ENCODE measurements around the gene ASB15. TPM values are rescaled to one million over a fixed set of nuclear protein-coding genes. Genes with fewer than 3 reads are reported as not detected.

The ASB15 gene
- total and polyA plus RNA-seq, 2 donors (not counting 3 experiments of a cell fraction or from before 2014, with no cell fraction given): not detected

GRCh38 chr7:123604739-123605138 is 3.1 kb downstream of the ASB15 start:
- no peak overlapping the region for H2AFZ ChIP-seq (ENCODE audit: low read depth, low read length)

More at GRCh38 chr7:123604739-123605138, 3.1 kb downstream of the ASB15 start:
- H3K4me3 ChIP-seq (replicated peaks in 1 of 3; ENCODE audit: insufficient read depth in 1 of 3, low read depth in 1 of 3, low read length in 3 of 3): no peak overlapping the region
- no peak overlapping the region for H3K27ac ChIP-seq (ENCODE audit: insufficient read depth, low read depth, low read length)
- TF ChIP-seq POLR2AphosphoS5 (IDR thresholded peaks at IDR 0.05; ENCODE audit: insufficient read depth, low read depth, low read length) (no peak), MYC (IDR thresholded peaks at IDR 0.05; ENCODE audit: low read depth, low read length) (no peak), MAX (IDR thresholded peaks at IDR 0.05; ENCODE audit: insufficient read depth, insufficient read length) (no peak), FOS (IDR thresholded peaks at IDR 0.05; ENCODE audit: borderline replicate concordance, insufficient read depth, low read length) (no peak), JUN (IDR thresholded peaks at IDR 0.05; ENCODE audit: borderline replicate concordance, insufficient read depth, insufficient read length, low read depth) (no peak), EZH2 (IDR thresholded peaks at IDR 0.05; ENCODE audit: borderline replicate concordance, low read depth, low read length, severe bottlenecking) (no peak), CTCF (IDR thresholded peaks at IDR 0.05; ENCODE audit: extremely low read depth in 1 of 2, insufficient read depth in 1 of 2, low read depth in 1 of 2, low read length in 2 of 2) (no peak), POLR2A (IDR thresholded peaks at IDR 0.05; ENCODE audit: low read depth, low read length) (no peak), GATA2 (IDR thresholded peaks at IDR 0.05; ENCODE audit: insufficient read depth, insufficient read length, low read depth, low read length) (no peak)
- no peaks in the 10 kb centered on the region for H3K27me3 ChIP-seq (ENCODE audit: control insufficient read depth in 2 of 2, insufficient read depth in 2 of 2, low read length in 2 of 2)
- FAIRE-seq (no peak), DNase-seq (ENCODE audit: low read depth, low spot score) (no peak)
- H3K79me2 ChIP-seq (ENCODE audit: control insufficient read depth, insufficient read depth, low read length): no peaks in the 10 kb centered on the region
- H3K9me1 ChIP-seq (replicated peaks; ENCODE audit: control insufficient read depth, extremely low read depth, insufficient read depth, low read length): no peaks in the 10 kb centered on the region
- no peaks in the 10 kb centered on the region for H3K36me3 ChIP-seq (ENCODE audit: control insufficient read depth in 2 of 2, extremely low read depth in 1 of 2, insufficient read depth in 2 of 2, low read length in 2 of 2)
- no peak overlapping the region for H3K4me2 ChIP-seq (ENCODE audit: insufficient read depth, low read length)
- ChIA-PET CTCF (no interaction called here), POLR2A (no interaction called here)
- no peaks in the 10 kb centered on the region for H3K9me3 ChIP-seq (replicated peaks; ENCODE audit: control insufficient read depth, insufficient read depth, low read length)
- no peaks in the 10 kb centered on the region for H3K4me1 ChIP-seq (ENCODE audit: control insufficient read depth, extremely low read depth, insufficient read depth, low read length)
- intact Hi-C loops (cut with micrococcal nuclease): no loop called here
- no peak overlapping the region for H3K9ac ChIP-seq (replicated peaks; ENCODE audit: extremely low read depth, insufficient read depth, low read length)
- dilution Hi-C loops (cut with MboI; ENCODE audit: extremely low pct_ligation_motif_present, low sequenced_read_pairs): no loop called here
- H4K20me1 ChIP-seq (replicated peaks; ENCODE audit: control insufficient read depth, extremely low read depth, insufficient read depth, low read length): no peaks in the 10 kb centered on the region
- no TSS peak for BruUV-seq (replicated peaks)

Measured in endothelial cell of umbilical vein (primary cell).